Stomach smooth muscle (tissue), 2 donors: ENCODE results near the gene UNC5B.

ENCODE experiments used
- H3K27ac ChIP-seq: one replicate; pipeline ENCODE4 v1.7.0; 2013; ENCODE audit warnings: mild to moderate bottlenecking, low read length, inconsistent platforms
- H3K27me3 ChIP-seq, 2 donors: one replicate each; pipeline ENCODE4 v1.7.0; 2013; ENCODE audit warnings: low read length in 2 of 2; ENCODE audit not compliant: insufficient read depth in 2 of 2, control insufficient read depth in 1 of 2
- H3K36me3 ChIP-seq, 2 donors: one replicate each; pipeline ENCODE4 v1.7.0; 2013; ENCODE audit warnings: low read length in 2 of 2; ENCODE audit not compliant: control insufficient read depth in 2 of 2, insufficient read depth in 2 of 2
- H3K4me1 ChIP-seq: one replicate; pipeline ENCODE4 v1.7.0; 2013; ENCODE audit warnings: low read length; ENCODE audit not compliant: control insufficient read depth, insufficient read depth
- H3K4me3 ChIP-seq, 2 donors: one replicate each; pipeline ENCODE4 v1.7.0; 2013; ENCODE audit warnings: low read length in 2 of 2
- H3K9ac ChIP-seq, 2 donors: one replicate each; pipeline ENCODE4 v1.7.0; 2013; ENCODE audit warnings: low read length in 2 of 2, mild to moderate bottlenecking in 1 of 2
- H3K9me3 ChIP-seq, 2 donors: one replicate each; pipeline ENCODE4 v1.7.0; 2013; ENCODE audit warnings: low read length in 2 of 2; ENCODE audit not compliant: control insufficient read depth in 2 of 2
- donor health status: healthy.
- donor health status: Pancreatic carcinoma.

UNC5B gene

DNA sequence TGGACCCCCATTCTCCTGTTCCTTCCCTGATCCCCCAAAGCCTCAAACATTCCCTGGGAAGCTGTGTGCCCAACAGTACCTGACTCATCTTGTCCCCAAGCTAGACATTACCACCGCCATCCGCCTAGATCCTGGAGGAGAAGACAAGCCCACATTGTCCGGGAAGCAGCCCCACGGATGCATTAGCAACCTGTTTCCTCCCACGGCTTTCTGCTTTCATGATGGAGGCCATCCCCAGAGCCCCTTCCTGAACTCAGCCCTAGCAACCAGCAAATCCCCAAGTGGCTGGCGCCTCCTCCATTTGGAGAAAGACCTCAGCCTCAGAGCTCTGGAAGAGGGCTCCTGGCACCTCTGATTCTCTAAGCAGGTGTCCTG, 104.4 kb downstream of the UNC5B start:
- Histone ChIP-seq H3K27ac (no peak overlapping the region), H3K4me1 (peaks cover 33% of the 10 kb centered on the region), H3K9ac (no peak overlapping the region)

DNA sequence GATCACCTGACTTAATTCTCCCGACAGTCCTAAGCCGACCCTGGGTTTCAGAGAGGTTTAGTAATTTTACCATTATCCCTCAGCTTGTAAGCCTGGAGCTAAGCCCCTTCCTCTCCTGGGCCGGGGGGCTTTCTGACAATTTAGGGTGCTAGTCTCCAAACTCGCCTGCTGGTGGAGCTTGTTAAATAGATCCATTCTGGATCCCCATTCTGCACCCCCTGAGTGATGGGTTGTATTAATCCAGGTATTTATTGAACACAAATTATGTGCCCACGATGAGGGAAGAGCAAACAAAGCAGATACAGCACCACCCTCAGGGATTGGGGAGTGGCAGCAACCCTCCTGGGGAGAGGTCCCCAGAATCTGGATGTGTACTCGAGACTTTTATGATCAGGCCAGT, 105.4 kb downstream of the UNC5B start:
- Histone ChIP-seq H3K27ac (no peak overlapping the region), H3K4me3 (no peak overlapping the region), H3K36me3 (no peaks in the 10 kb centered on the region), H3K9me3 (no peaks in the 10 kb centered on the region), H3K4me1 (peaks cover 33% of the 10 kb centered on the region), H3K9ac (no peak overlapping the region), H3K27me3 (no peaks in the 10 kb centered on the region)

More for the DNA sequence above, 104.4 kb downstream of the UNC5B start:
- Histone ChIP-seq H3K9me3 (no peaks in the 10 kb centered on the region), H3K27me3 (no peaks in the 10 kb centered on the region), H3K36me3 (no peaks in the 10 kb centered on the region), H3K4me3 (no peak overlapping the region)

DNA sequence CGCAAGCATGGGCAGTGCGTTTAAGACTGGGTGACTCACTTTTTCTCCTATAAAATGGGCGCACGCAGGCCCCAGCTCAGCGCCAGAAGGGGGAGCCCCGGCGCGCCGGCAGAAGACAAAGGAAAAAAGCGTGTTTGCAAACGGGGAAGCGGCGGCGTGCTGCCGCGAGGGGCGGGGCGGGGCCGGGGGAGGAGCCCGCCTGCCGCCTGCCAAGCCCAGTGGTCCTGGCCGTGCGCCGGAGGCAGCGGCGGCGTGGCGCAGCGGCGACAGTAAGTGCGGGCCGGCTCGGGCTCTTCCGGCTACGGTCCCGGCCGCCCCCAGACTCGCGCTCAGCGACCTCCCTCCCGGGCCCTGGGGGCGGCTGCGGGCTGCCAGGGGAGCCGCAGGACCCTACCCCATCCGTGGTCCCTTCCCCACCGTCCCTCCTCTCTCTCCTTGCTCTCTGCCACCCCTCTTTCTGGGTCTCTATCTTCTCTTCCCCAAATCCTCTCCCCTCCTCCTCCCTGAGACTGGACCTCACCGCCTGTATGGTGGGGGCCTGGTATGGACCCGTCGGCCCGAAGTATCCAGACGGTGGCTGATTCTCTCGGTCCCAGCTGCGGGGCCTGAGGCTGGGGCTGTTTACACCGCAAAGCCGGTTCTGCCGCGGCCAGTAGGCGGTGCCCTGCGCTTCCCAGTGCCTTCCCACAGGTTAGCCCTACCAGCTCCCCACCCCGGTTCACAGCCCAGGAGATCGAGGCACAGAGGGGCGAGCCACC, 106.9 kb downstream of the UNC5B start, which contains the start of gene SLC29A3:
Gene SLC29A3 (plus strand): TSS at position 218 of the 758 bp plus-strand sequence. CDS start 51 bp downstream, at position 269.
- Histone ChIP-seq H3K27me3 (no peaks in the 10 kb centered on the region), H3K36me3 (peaks cover 3% of the 10 kb centered on the region in 2 donors), H3K4me1 (peaks cover 19% of the 10 kb centered on the region), H3K27ac (peak within 1 kb of the TSS; percentile 46), H3K9me3 (no peaks in the 10 kb centered on the region), H3K9ac (peak within 1 kb of the TSS; percentile 76 to 79), H3K4me3 (peak within 1 kb of the TSS; percentile 76 to 85)

DNA sequence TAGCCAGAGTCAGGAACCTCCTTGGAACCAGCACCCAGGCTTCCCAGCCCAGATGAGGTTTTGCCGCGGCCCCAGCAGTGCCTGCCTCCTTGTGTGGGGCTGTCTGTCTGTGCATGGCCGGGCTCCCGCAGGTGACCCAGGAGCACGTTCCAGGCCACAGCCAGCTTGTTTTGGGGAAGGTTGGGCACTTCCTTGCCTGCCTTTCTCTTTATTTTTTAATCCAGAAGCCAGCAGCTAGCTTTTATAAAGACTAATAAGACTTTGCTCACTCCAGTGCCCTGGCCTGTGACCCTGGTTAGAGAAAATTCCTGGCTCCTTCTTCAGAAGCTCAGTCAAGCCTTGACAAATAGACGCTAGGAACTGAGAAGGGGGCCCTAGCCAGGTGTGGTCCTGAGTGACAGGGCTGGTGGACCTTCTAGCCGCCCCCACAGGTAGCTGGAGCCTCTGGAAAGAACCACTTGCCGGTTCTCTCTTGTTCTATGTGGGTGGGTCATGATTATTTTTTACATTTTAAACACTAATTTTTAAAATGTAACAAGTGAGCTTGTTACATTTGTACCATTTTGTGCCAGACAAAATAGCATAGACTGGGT, 107.5 kb downstream of the UNC5B start:
- Histone ChIP-seq H3K4me3 (peak overlapping the region; percentile 76 to 85), H3K9ac (peak overlapping the region; percentile 76 to 79), H3K9me3 (no peaks in the 10 kb centered on the region)

DNA sequence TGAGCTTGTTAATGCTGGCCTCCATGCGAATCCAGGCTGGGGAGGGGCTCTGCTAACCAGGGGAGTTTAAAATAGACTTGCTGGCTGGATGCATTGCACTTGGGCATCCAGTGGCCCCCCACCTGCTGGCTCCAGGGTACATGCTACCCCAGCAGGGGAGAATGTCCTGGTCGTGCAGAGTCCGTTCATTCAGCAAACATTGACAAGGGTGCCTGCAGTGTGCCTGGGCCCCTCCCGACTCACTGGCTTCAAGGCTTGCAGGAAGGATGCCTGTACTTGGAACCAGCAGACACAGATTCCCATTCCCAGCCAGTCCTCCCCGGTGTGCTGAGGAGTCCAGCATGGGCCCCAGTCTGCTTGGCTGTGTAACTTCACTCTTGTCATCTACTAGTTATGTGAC, 108.2 kb downstream of the UNC5B start:
- Histone ChIP-seq H3K9me3 (no peaks in the 10 kb centered on the region), H3K4me3 (no peak overlapping the region), H3K36me3 (peaks cover 5 to 9% of the 10 kb centered on the region in 2 donors), H3K9ac (no peak overlapping the region), H3K4me1 (peaks cover 15% of the 10 kb centered on the region), H3K27me3 (no peaks in the 10 kb centered on the region), H3K27ac (no peak overlapping the region)

More for the DNA sequence above, 107.5 kb downstream of the UNC5B start:
- Histone ChIP-seq H3K27me3 (no peaks in the 10 kb centered on the region), H3K4me1 (peaks cover 15% of the 10 kb centered on the region), H3K36me3 (peaks cover 5 to 9% of the 10 kb centered on the region in 2 donors), H3K27ac (peak overlapping the region; percentile 46)

DNA sequence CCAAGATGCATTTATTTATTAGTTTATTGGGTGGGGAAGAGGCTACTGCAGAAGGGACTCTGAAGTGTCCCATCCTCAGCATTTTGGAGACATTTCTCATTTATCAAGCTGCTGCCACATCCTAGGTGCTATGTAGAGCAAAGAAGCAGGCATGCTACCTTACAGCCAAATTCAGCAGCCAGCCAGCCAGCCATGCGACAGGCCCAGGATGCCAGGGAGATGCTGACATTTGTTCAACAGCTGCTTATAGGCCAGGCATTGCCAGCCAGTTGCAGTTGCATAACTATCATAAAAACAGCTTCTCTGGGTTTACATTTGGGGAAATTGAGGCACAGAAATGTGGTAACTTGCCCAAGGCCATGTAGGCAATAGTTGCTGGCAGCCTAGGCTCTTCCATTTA, 109.0 kb downstream of the UNC5B start:
- H3K27me3 ChIP-seq: no peaks in the 10 kb centered on the region
- no peak overlapping the region for H3K4me3 ChIP-seq
- no peak overlapping the region for H3K27ac ChIP-seq
- H3K9me3 ChIP-seq: no peaks in the 10 kb centered on the region
- no peak overlapping the region for H3K9ac ChIP-seq
- H3K36me3 ChIP-seq: peaks cover 5 to 10% of the 10 kb centered on the region in 2 donors
- H3K4me1 ChIP-seq: peaks cover 15% of the 10 kb centered on the region

DNA sequence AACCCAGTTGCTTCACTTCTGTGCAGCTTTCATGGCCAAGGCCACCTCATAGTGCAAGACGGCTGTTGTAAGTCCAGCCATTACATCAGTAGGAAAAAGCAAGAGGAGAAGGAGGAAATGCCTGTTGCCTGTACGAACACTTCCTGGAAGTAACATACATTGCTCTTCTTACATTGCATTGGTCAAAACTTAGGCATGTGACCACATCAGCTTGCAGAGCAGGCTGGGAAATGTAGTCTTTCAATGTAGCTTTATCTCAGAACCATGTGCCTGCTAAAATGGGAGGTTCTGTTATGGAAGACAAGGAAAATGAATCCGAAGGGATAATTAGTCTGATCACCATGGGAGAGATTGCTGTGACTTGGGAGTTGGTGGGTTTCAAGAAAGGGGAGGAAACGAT, 111.0 kb downstream of the UNC5B start:
- H3K9me3 ChIP-seq: no peaks in the 10 kb centered on the region
- no peaks in the 10 kb centered on the region for H3K27me3 ChIP-seq
- H3K4me1 ChIP-seq: peaks cover 15% of the 10 kb centered on the region
- no peak overlapping the region for H3K27ac ChIP-seq
- no peak overlapping the region for H3K9ac ChIP-seq
- no peak overlapping the region for H3K4me3 ChIP-seq
- H3K36me3 ChIP-seq: peaks cover 5 to 13% of the 10 kb centered on the region in 2 donors

DNA sequence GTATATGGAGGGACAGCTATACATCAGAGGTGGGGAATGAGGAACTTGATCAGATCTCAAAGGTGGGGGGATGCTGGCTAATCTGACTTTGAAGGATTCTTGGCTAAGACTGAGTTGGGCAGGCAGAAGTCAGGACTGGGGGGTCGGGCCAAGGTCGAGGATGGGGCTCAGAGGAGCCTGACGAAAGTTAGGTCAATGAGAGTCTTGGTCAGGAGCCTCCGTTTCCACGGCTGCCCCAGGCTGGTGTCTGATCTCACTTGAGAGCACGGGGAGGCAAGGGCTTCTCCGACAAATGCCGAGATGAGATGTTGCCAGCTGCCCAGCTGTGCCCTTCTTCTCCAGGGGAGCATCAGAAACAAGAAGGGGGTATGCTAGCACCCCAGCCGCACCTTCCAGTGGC, 112.4 kb downstream of the UNC5B start:
- no peak overlapping the region for H3K4me3 ChIP-seq
- H3K9ac ChIP-seq: no peak overlapping the region
- peaks cover 5 to 15% of the 10 kb centered on the region in 2 donors for H3K36me3 ChIP-seq
- H3K9me3 ChIP-seq: no peaks in the 10 kb centered on the region
- H3K4me1 ChIP-seq: peaks cover 5% of the 10 kb centered on the region
- H3K27ac ChIP-seq: no peak overlapping the region
- no peaks in the 10 kb centered on the region for H3K27me3 ChIP-seq

DNA sequence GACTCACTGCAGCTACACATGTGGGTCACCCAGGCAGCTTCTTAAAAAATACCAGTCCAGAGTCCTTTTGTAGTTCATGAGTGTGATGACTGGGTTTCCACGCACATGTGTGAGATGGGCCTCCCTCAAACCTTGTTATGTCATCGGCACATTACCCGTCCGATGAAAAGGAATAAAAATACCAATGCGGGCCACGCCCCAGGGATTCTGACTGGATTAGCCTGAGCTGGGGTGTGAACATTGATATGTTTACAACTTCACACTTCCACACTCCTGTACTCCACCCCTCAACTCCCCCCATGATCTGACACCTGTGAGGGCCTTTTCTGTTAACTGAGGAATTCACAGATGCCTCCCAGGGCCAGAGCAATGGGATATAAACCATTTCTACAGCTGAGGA, 112.9 kb downstream of the UNC5B start:
- H3K4me3 ChIP-seq: no peak overlapping the region
- H3K27ac ChIP-seq: no peak overlapping the region
- H3K36me3 ChIP-seq: peaks cover 5 to 15% of the 10 kb centered on the region in 2 donors
- H3K9me3 ChIP-seq: no peaks in the 10 kb centered on the region
- H3K4me1 ChIP-seq: peaks cover under 1% of the 10 kb centered on the region
- no peak overlapping the region for H3K9ac ChIP-seq
- H3K27me3 ChIP-seq: no peaks in the 10 kb centered on the region

DNA sequence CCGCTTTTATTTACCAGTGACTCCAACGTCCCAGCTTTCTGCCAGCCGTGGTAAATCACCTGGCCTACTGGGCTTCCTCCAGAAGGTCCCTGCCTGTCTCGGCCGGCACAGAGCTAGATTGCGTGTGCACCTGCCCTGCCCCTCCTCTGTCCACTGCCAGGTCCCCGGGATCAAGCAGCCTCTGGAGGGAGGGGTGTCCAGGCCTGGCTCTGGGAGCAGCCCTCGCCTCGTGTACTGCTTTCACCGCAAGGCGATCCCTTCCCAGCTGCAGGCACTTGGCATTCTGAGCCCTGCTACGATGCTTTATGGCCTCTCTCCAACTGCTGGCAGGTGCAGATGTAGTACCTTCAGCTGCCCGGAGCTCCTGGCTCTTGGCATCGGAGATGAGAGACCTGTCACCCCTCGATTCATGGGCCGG, 114.1 kb downstream of the UNC5B start:
- Histone ChIP-seq H3K9ac (no peak overlapping the region), H3K36me3 (peaks cover 5 to 17% of the 10 kb centered on the region in 2 donors), H3K4me3 (no peak overlapping the region), H3K27me3 (no peaks in the 10 kb centered on the region), H3K4me1 (no peaks in the 10 kb centered on the region), H3K27ac (no peak overlapping the region), H3K9me3 (no peaks in the 10 kb centered on the region)
